OCI-LY7 (cell line): ENCODE measurements around the gene STEAP4. TPM values are rescaled to one million over a fixed set of nuclear protein-coding genes. Genes with fewer than 3 reads are reported as not detected.

Experiments
- BruUV-seq: library from RNA; stranded (reverse); fragments of 400-500 nt; replicated peaks from 2 replicates; lab custom pipeline; 2021; lab: Mats Ljungman, UMichigan
- CTCF ChIA-PET: fragments of 300-600 bp; sonication (Branson Sonifier 250); formaldehyde crosslinking; loops from one replicate; lab custom pipeline; 2022; ENCODE audit warnings: antibody characterized with exemption; ENCODE audit not compliant: unreplicated experiment; lab: Charles Lee
- POLR2A ChIA-PET: fragments of 300-600 bp; sonication (Branson Sonifier 250); formaldehyde crosslinking; loops from one replicate; lab custom pipeline; 2022; ENCODE audit warnings: antibody characterized with exemption; lab: Charles Lee
- DNase-seq: peaks from one replicate; pipeline ENCODE4 v3.0.0-alpha.2; 2015; ENCODE audit warnings: low spot score
- H2AFZ ChIP-seq: fragments of 200-600 bp; sonication (generic), shearing (Covaris generic); 2 replicates; pipeline ENCODE4 v1.6.1; 2014; ENCODE audit warnings: mild to moderate bottlenecking, antibody characterized with exemption, low read length, moderate library complexity
- H3K27ac ChIP-seq: fragments of 200-600 bp; sonication (generic); 2 replicates; pipeline ENCODE4 v1.5.1; 2014; ENCODE audit warnings: mixed run types, low read depth, mild to moderate bottlenecking, moderate library complexity, low read length, inconsistent platforms; ENCODE audit not compliant: poor library complexity, severe bottlenecking
- H3K36me3 ChIP-seq: fragments of 200-600 bp; sonication (generic); 2 replicates; pipeline ENCODE4 v1.6.1; 2014; ENCODE audit warnings: mild to moderate bottlenecking, antibody characterized with exemption, low read length, moderate library complexity, mixed read lengths; ENCODE audit not compliant: insufficient read depth
- H3K4me1 ChIP-seq: fragments of 200-600 bp; sonication (generic); 2 replicates; pipeline ENCODE4 v1.5.1; 2014; ENCODE audit warnings: mild to moderate bottlenecking, low read length; ENCODE audit not compliant: insufficient read depth, poor library complexity, severe bottlenecking
- H3K4me2 ChIP-seq: fragments of 200-600 bp; sonication (generic); 2 replicates; pipeline ENCODE4 v1.6.1; 2014; ENCODE audit warnings: mild to moderate bottlenecking, low read length
- H3K4me3 ChIP-seq: fragments of 200-600 bp; sonication (generic); 2 replicates; pipeline ENCODE4 v1.5.1; 2014; ENCODE audit warnings: mild to moderate bottlenecking, low read depth, low read length; ENCODE audit not compliant: poor library complexity, severe bottlenecking
- H3K79me2 ChIP-seq: fragments of 200-600 bp; sonication (generic); 2 replicates; pipeline ENCODE4 v1.6.1; 2016; ENCODE audit warnings: low read depth, mild to moderate bottlenecking, low read length, moderate library complexity, mixed read lengths; ENCODE audit not compliant: insufficient read depth
- H3K9me2 ChIP-seq: fragments of 200-600 bp; sonication (generic); 2 replicates; pipeline ENCODE4 v1.6.1; 2016; ENCODE audit warnings: mild to moderate bottlenecking, low read length, mixed read lengths; ENCODE audit not compliant: insufficient read depth
- H3K9me3 ChIP-seq: fragments of 200-600 bp; sonication (generic); 2 replicates; pipeline ENCODE4 v1.6.1; 2014; ENCODE audit warnings: mild to moderate bottlenecking, mixed run types, low read length, mixed read lengths
- H4K20me1 ChIP-seq: fragments of 200-600 bp; sonication (generic); 2 replicates; pipeline ENCODE4 v1.6.1; 2014; ENCODE audit warnings: mild to moderate bottlenecking, antibody characterized with exemption, low read length, moderate library complexity, mixed read lengths; ENCODE audit not compliant: insufficient read depth
- CTCF ChIP-seq: fragments of 200-600 bp; sonication (generic); conservative IDR thresholded peaks from 2 replicates; pipeline ENCODE4 v1.5.1; 2014; ENCODE audit warnings: mild to moderate bottlenecking, antibody characterized with exemption, low read length, moderate library complexity, mixed read lengths
- EZH2phosphoT487 ChIP-seq: fragments of 200-600 bp; sonication (generic); IDR thresholded peaks from 2 replicates; pipeline ENCODE4 v1.6.1; 2018; ENCODE audit warnings: low read depth, borderline replicate concordance, mild to moderate bottlenecking, mixed run types, antibody characterized with exemption, low read length, moderate library complexity, mixed read lengths
- intact Hi-C: fragments of 100-400 bp; cut with micrococcal nuclease; formaldehyde crosslinking; loops from one replicate; pipeline ENCODE4 v1.10.0; 2022; ENCODE audit not compliant: unreplicated experiment
- total RNA-seq, 2 experiments: library from RNA; depleted of rRNA in 1 of 2; stranded (reverse); fragments of >200 nt in 1 of 2; shearing (Covaris generic) in 1 of 2; gene quantifications; 2 replicates each; pipeline ENCODE4 v1.2.3, GENCODE V29; 2014 to 2022

STEAP4 gene
- total RNA-seq, 2 experiments from 2014 or later, result not detected

- intact Hi-C loops, result no loop called here
- Histone ChIP-seq H3K79me2 (no peaks in the 10 kb centered on the region), H3K4me2 (no peak overlapping the region), H3K4me3 (no peak overlapping the region), H3K9me3 (no peaks in the 10 kb centered on the region), H3K9me2 (no peaks in the 10 kb centered on the region), H3K27ac (no peak overlapping the region), H2AFZ (no peak overlapping the region), H3K4me1 (no peaks in the 10 kb centered on the region), H3K36me3 (no peaks in the 10 kb centered on the region), H4K20me1 (no peaks in the 10 kb centered on the region)
- ChIA-PET POLR2A (interaction anchor here (0.7 kb wide), 2 partner anchors 50 to 1632 kb away, joined by 3 read pairs; no protein-coding TSS in a partner anchor), CTCF (no interaction called here)
- no peak for TF ChIP-seq CTCF
- TF ChIP-seq EZH2phosphoT487, result no peak
- no TSS peak for BruUV-seq
- DNase-seq, result no peak
Observed at GRCh38 chr7:88331322-88331721, 24.6 kb upstream of the STEAP4 start.

GRCh38 chr7:88329532-88330463 is 23.1 kb upstream of the STEAP4 start:
- Histone ChIP-seq H3K27ac (no peak overlapping the region), H2AFZ (no peak overlapping the region), H3K9me2 (no peaks in the 10 kb centered on the region), H4K20me1 (no peaks in the 10 kb centered on the region), H3K4me1 (no peaks in the 10 kb centered on the region), H3K9me3 (no peaks in the 10 kb centered on the region), H3K4me2 (no peak overlapping the region), H3K79me2 (no peaks in the 10 kb centered on the region), H3K36me3 (no peaks in the 10 kb centered on the region), H3K4me3 (no peak overlapping the region)
- ChIA-PET CTCF (no interaction called here), POLR2A (interaction anchor here (1.3 kb wide), 1 partner anchor 15 kb away, joined by 3 read pairs; no protein-coding TSS in a partner anchor)
- intact Hi-C loops, result no loop called here
- no peak for TF ChIP-seq CTCF
- no peak for TF ChIP-seq EZH2phosphoT487
- DNase-seq, result no peak
- BruUV-seq, result no TSS peak

- H4K20me1 ChIP-seq, result no peaks in the 10 kb centered on the region
- DNase-seq, result no peak
- H3K9me2 ChIP-seq, result no peaks in the 10 kb centered on the region
- H3K36me3 ChIP-seq, result no peaks in the 10 kb centered on the region
- H2AFZ ChIP-seq, result no peak overlapping the region
- intact Hi-C loops, result no loop called here
- H3K4me3 ChIP-seq, result no peak overlapping the region
- no TSS peak for BruUV-seq
- ChIA-PET CTCF (no interaction called here), POLR2A (no interaction called here)
- H3K4me1 ChIP-seq, result no peaks in the 10 kb centered on the region
- no peak overlapping the region for H3K27ac ChIP-seq
- no peak overlapping the region for H3K4me2 ChIP-seq
- no peaks in the 10 kb centered on the region for H3K9me3 ChIP-seq
- no peak for TF ChIP-seq CTCF
- H3K79me2 ChIP-seq, result no peaks in the 10 kb centered on the region
Observed at GRCh38 chr7:88328787-88329186, 22.1 kb upstream of the STEAP4 start.
